IMR-90 (cell line): ENCODE results near the gene DPF3. TPM values are rescaled to one million over a fixed set of nuclear protein-coding genes. Genes with fewer than 3 reads are reported as not detected.

Source experiments
- ATAC-seq: fragments of 200-7000 bp; cut with Tn5 transposase; 2 replicates; pipeline ENCODE4 v1.9.1; 2020; ENCODE audit warnings: low read depth, mild to moderate bottlenecking, moderate library complexity
- BruUV-seq: library from RNA; stranded (reverse); fragments of 400-500 nt; replicated peaks from 2 replicates; lab custom pipeline; 2021; lab: Mats Ljungman, UMichigan
- CTCF ChIA-PET: fragments of 300-600 bp; formaldehyde crosslinking; extraction: SDS; loops from one replicate; lab custom pipeline; 2021; ENCODE audit warnings: antibody characterized with exemption; lab: Yijun Ruan, JAX
- POLR2A ChIA-PET: fragments of 300-600 bp; sonication (Branson Sonifier 250); formaldehyde crosslinking; loops from one replicate; lab custom pipeline; 2022; ENCODE audit warnings: antibody characterized with exemption; ENCODE audit not compliant: unreplicated experiment; lab: Charles Lee
- DNase-seq: peaks from one replicate; pipeline ENCODE4 v3.0.0; 2013
- H2AFZ ChIP-seq: replicated peaks from 2 replicates; pipeline ENCODE3; 2013; ENCODE audit warnings: low read length, mild to moderate bottlenecking; ENCODE audit not compliant: poor library complexity
- H2AK5ac ChIP-seq: 2 replicates; pipeline ENCODE4 v1.6.1; 2013; ENCODE audit warnings: low read depth, low read length, inconsistent platforms
- H2AK9ac ChIP-seq: replicated peaks from 2 replicates; pipeline ENCODE3; 2013; ENCODE audit warnings: mild to moderate bottlenecking, low read depth, low read length, moderate library complexity; ENCODE audit not compliant: poor library complexity
- H2BK120ac ChIP-seq: 2 replicates; pipeline ENCODE4 v1.6.1; 2013; ENCODE audit warnings: low read depth, low read length, inconsistent platforms
- H2BK15ac ChIP-seq: 3 replicates; pipeline ENCODE4 v1.6.1; 2013; ENCODE audit warnings: low read depth, low read length, inconsistent platforms
- H2BK20ac ChIP-seq: 2 replicates; pipeline ENCODE4 v1.6.1; 2013; ENCODE audit warnings: low read depth, mild to moderate bottlenecking, inconsistent platforms, low read length, moderate library complexity
- H2BK5ac ChIP-seq: 2 replicates; pipeline ENCODE4 v1.6.1; 2013; ENCODE audit warnings: mild to moderate bottlenecking, low read depth, low read length, inconsistent platforms; ENCODE audit not compliant: poor library complexity, severe bottlenecking
- H3K14ac ChIP-seq: replicated peaks from 2 replicates; pipeline ENCODE4 v1.6.1; 2013; ENCODE audit warnings: low read depth, low read length, inconsistent platforms
- H3K18ac ChIP-seq: 2 replicates; pipeline ENCODE4 v1.6.1; 2013; ENCODE audit warnings: low read depth, low read length, control low read depth
- H3K23ac ChIP-seq: 2 replicates; pipeline ENCODE4 v1.6.1; 2013; ENCODE audit warnings: low read depth, low read length, inconsistent platforms
- H3K27ac ChIP-seq: 2 replicates; pipeline ENCODE4 v1.5.1; 2013; ENCODE audit warnings: mild to moderate bottlenecking, control low read depth, low read length; ENCODE audit not compliant: insufficient read depth
- H3K27me3 ChIP-seq: 2 replicates; pipeline ENCODE4 v1.6.1; 2013; ENCODE audit warnings: low read length; ENCODE audit not compliant: control insufficient read depth, insufficient read depth
- H3K36me3 ChIP-seq: 2 replicates; pipeline ENCODE4 v1.6.1; 2013; ENCODE audit warnings: low read length, mixed read lengths; ENCODE audit not compliant: control insufficient read depth, insufficient read depth
- H3K4ac ChIP-seq: 2 replicates; pipeline ENCODE4 v1.6.1; 2013; ENCODE audit warnings: low read depth, low read length, inconsistent platforms
- H3K4me1 ChIP-seq: 2 replicates; pipeline ENCODE4 v1.6.1; 2013; ENCODE audit warnings: low read length, mixed read lengths; ENCODE audit not compliant: control insufficient read depth, insufficient read depth
- H3K4me2 ChIP-seq: 2 replicates; pipeline ENCODE4 v1.6.1; 2013; ENCODE audit warnings: low read depth, mild to moderate bottlenecking, control low read depth, low read length, moderate library complexity
- H3K4me3 ChIP-seq: 2 replicates; pipeline ENCODE4 v1.5.1; 2013; ENCODE audit warnings: low read depth, mild to moderate bottlenecking, control low read depth, low read length, moderate library complexity; ENCODE audit not compliant: insufficient read depth
- H3K56ac ChIP-seq: 2 replicates; pipeline ENCODE4 v1.6.1; 2013; ENCODE audit warnings: low read length, inconsistent platforms; ENCODE audit not compliant: insufficient read depth; ENCODE audit errors: extremely low read depth
- H3K79me1 ChIP-seq, 2 experiments: 2 replicates each; pipeline ENCODE4 v1.6.1; 2013; ENCODE audit warnings: low read length in 2 of 2, inconsistent platforms in 1 of 2, low read depth in 1 of 2
- H3K9ac ChIP-seq: 2 replicates; pipeline ENCODE4 v1.6.1; 2013; ENCODE audit warnings: low read depth, low read length, control low read depth
- H3K9me1 ChIP-seq: 2 replicates; pipeline ENCODE4 v1.6.1; 2013; ENCODE audit warnings: low read length, inconsistent platforms; ENCODE audit not compliant: insufficient read depth
- H3K9me3 ChIP-seq: 2 replicates; pipeline ENCODE4 v1.6.1; 2013; ENCODE audit warnings: low read length; ENCODE audit not compliant: control insufficient read depth, insufficient read depth
- H4K20me1 ChIP-seq: 2 replicates; pipeline ENCODE4 v1.6.1; 2013; ENCODE audit warnings: low read length, inconsistent platforms; ENCODE audit not compliant: insufficient read depth
- H4K5ac ChIP-seq: 2 replicates; pipeline ENCODE4 v1.6.1; 2013; ENCODE audit warnings: mild to moderate bottlenecking, low read depth, low read length, control low read depth
- H4K8ac ChIP-seq, 2 experiments: 2 replicates each; pipeline ENCODE4 v1.6.1; 2013; ENCODE audit warnings: low read depth in 2 of 2, low read length in 2 of 2, control low read depth in 1 of 2, inconsistent platforms in 1 of 2
- H4K91ac ChIP-seq: 2 replicates; pipeline ENCODE4 v1.6.1; 2013; ENCODE audit warnings: low read depth, low read length, inconsistent platforms; ENCODE audit not compliant: insufficient read depth
- CEBPB ChIP-seq: IDR thresholded peaks from 2 replicates; pipeline ENCODE4 v1.6.1; 2012; ENCODE audit warnings: low read depth, low read length, improper control_type of control experiment
- ELK1 ChIP-seq: fragments of 150-350 bp; IDR thresholded peaks from 2 replicates; pipeline ENCODE4 v1.6.1; 2016; ENCODE audit warnings: low read depth, mild to moderate bottlenecking, low read length, moderate library complexity, borderline replicate concordance
- MAFK ChIP-seq: IDR thresholded peaks from 2 replicates; pipeline ENCODE4 v1.6.1; 2012; ENCODE audit warnings: low read depth, low read length, improper control_type of control experiment
- MAZ ChIP-seq: IDR thresholded peaks from 2 replicates; pipeline ENCODE4 v1.6.1; 2012; ENCODE audit warnings: low read depth, mild to moderate bottlenecking, low read length, improper control_type of control experiment, moderate library complexity, borderline replicate concordance
- NFE2L2 ChIP-seq: fragments of 150-350 bp; IDR thresholded peaks from 2 replicates; pipeline ENCODE4 v1.6.1; 2016; ENCODE audit warnings: low read depth, mild to moderate bottlenecking, low read length
- POLR2A ChIP-seq: IDR thresholded peaks from 2 replicates; pipeline ENCODE4 v1.6.1; 2012; ENCODE audit warnings: mild to moderate bottlenecking, low read depth, low read length
- SMC3 ChIP-seq: fragments of 150-350 bp; IDR thresholded peaks from 2 replicates; pipeline ENCODE4 v1.6.1; 2016; ENCODE audit warnings: low read depth, mild to moderate bottlenecking, antibody characterized with exemption, low read length, moderate library complexity
- WGBS, 2 experiments: methylation state at CpG; one replicate each; pipeline versions ENCODE4 v1.1.5 to v1.1.7; 2013; ENCODE audit warnings: missing lambda C conversion rate in 2 of 2; ENCODE audit not compliant: insufficient read length in 1 of 2; ENCODE audit errors: extremely low coverage in 2 of 2; 5-methylcytosine and 5-hydroxymethylcytosine counted together
- dilution Hi-C: fragments of 300-500 bp; cut with HindIII; formaldehyde crosslinking; loops from one replicate; pipeline ENCODE4 v1.14.3; 2018; ENCODE audit warnings: low sequenced_read_pairs; ENCODE audit not compliant: unreplicated experiment
- in situ Hi-C: fragments of 300-500 bp; cut with MboI; formaldehyde crosslinking; loops from 3 replicates; pipeline ENCODE4 v1.14.3; 2019; ENCODE audit warnings: low sequenced_read_pairs, inconsistent platforms, mixed read lengths
- intact Hi-C: fragments of 100-400 bp; cut with micrococcal nuclease; formaldehyde crosslinking; loops from 2 replicates; pipeline ENCODE4 v1.10.0; 2022
- polyA plus RNA-seq, 3 experiments: library from polyadenylated mRNA; depleted of rRNA; stranded (reverse); fragments of >200 nt; gene quantifications; 2 replicates each; pipeline ENCODE4 v1.2.3, GENCODE V29; 2012; ENCODE audit warnings: low replicate concordance in 1 of 3
- total RNA-seq: library from RNA; depleted of rRNA; stranded (reverse); fragments of >200 nt; gene quantifications from 2 replicates; pipeline ENCODE4 v1.2.3, GENCODE V29; 2012

The DPF3 gene
- total and polyA plus RNA-seq, 2 of the 4 experiments (the other 2 are of a cell fraction), result 30.5 to 32.8 TPM

DNA sequence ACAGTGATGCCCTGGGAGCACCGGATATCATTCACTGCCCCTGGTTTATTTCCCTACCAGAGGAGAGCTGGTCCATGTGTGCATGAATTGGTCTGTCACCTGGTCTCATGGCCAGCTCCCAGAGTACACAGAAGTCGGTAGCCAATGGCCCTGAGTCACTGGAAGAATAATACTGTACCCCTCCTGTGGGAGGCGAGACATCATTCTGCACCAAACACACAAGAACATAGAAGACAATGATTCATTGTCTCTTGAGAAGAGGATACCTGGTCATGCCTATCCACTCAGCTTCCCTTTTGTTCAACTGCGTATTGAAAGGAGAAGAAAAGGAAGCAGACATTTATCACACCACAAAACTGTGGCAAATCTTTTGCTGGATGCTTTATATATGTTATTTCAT, 216.2 kb downstream of the DPF3 start:
- BruUV-seq, result no TSS peak
- ATAC-seq, result no peak
- Histone ChIP-seq H3K27me3 (no peaks in the 10 kb centered on the region), H3K4me1 (peaks cover 23% of the 10 kb centered on the region), H2BK120ac (peak overlapping the region; percentile 82), H2AFZ (no peak overlapping the region), H4K8ac (peak overlapping the region; percentile 59 to 74; a peak in 3 of 4 replicates), H3K27ac (no peak overlapping the region), H2AK9ac (no peak overlapping the region), H4K5ac (peak overlapping the region; percentile 13; the same call in 1 of the 2 replicates), H2BK5ac (peak overlapping the region; percentile 67), H4K20me1 (no peaks in the 10 kb centered on the region), H3K56ac (no peak overlapping the region), H3K4me3 (no peak overlapping the region), H3K14ac (peak overlapping the region; percentile 70), H4K91ac (peak overlapping the region; percentile 47), H3K36me3 (peaks cover 13% of the 10 kb centered on the region), H2AK5ac (peak overlapping the region; percentile 63), H3K18ac (peak overlapping the region; percentile 17; the same call in 1 of the 2 replicates), H3K79me1 (peaks cover 10 to 19% of the 10 kb centered on the region in 2 experiments; a peak in 3 of 4 replicates), H2BK15ac (peak overlapping the region; percentile 4; the same call in 2 of the 3 replicates), H3K9me3 (0 out of 2 replicates have a peak, but pooled peaks cover 2% of the 10 kb centered on the region), H3K4me2 (no peak overlapping the region), H3K9me1 (peaks cover 16% of the 10 kb centered on the region), H3K23ac (peak overlapping the region; percentile 74; the same call in 1 of the 2 replicates), H3K4ac (peak overlapping the region; percentile 82), H3K9ac (no peak overlapping the region), H2BK20ac (peak overlapping the region; percentile 81)
- CTCF ChIA-PET, result interaction anchor here (1.5 kb wide), 1 partner anchor 163 kb away, joined by 5 read pairs; no protein-coding TSS in a partner anchor
- TF ChIP-seq SMC3, result no peak
- no peak for TF ChIP-seq MAZ
- no peak for TF ChIP-seq CEBPB
- TF ChIP-seq MAFK, result no peak
- TF ChIP-seq NFE2L2, result no peak
- TF ChIP-seq POLR2A, result no peak
- no peak for TF ChIP-seq ELK1
- in situ Hi-C loops, result no loop called here
- intact Hi-C loops, result no loop called here
- WGBS, 2 experiments, result no CpG with 5 or more reads among the region's 4 CpGs
- dilution Hi-C loops, result no loop called here
- peak; percentile 41 for DNase-seq
- POLR2A ChIA-PET, result interaction anchor here (1.5 kb wide), 1 partner anchor 13 kb away, joined by 3 read pairs; no protein-coding TSS in a partner anchor
